Activated CD4-positive, alpha-beta T cell treated with anti-CD3 and anti-CD28 coated beads, Interleukin-2, amount 10 ng/mL, durations not matched to agents 7 days and 5 days (primary cell): ENCODE results near the gene ZBTB7C. TPM values are rescaled to one million over a fixed set of nuclear protein-coding genes. Genes with fewer than 3 reads are reported as not detected.
A peak's percentile ranks its signal among the peaks of the same experiment; 100 is the strongest.

Source experiments
- CTCF ChIA-PET: fragments of 350-600 bp; sonication (Branson Sonifier 250); formaldehyde crosslinking; loops from one replicate; lab custom pipeline; 2021; ENCODE audit warnings: antibody characterized with exemption; lab: Charles Lee
- POLR2A ChIA-PET: fragments of 350-600 bp; sonication (Branson Sonifier 250); formaldehyde crosslinking; loops from one replicate; lab custom pipeline; 2021; ENCODE audit warnings: antibody characterized with exemption; lab: Charles Lee
- DNase-seq: peaks from one replicate; pipeline ENCODE4 v3.0.0-alpha.2; 2020
- H3K27ac Mint-ChIP-seq: one replicate; pipeline ENCODE4 v1.8.0; 2021; ENCODE audit warnings: mild to moderate bottlenecking, moderate library complexity, mixed read lengths
- H3K27me3 Mint-ChIP-seq: one replicate; pipeline ENCODE4 v1.8.0; 2021; ENCODE audit warnings: mixed read lengths
- H3K36me3 Mint-ChIP-seq: one replicate; pipeline ENCODE4 v1.8.0; 2021; ENCODE audit warnings: low read depth, mixed read lengths
- H3K4me1 Mint-ChIP-seq: one replicate; pipeline ENCODE4 v1.8.0; 2021; ENCODE audit warnings: mixed read lengths
- H3K4me3 Mint-ChIP-seq: one replicate; pipeline ENCODE4 v1.8.0; 2021; ENCODE audit warnings: mild to moderate bottlenecking, moderate library complexity, mixed read lengths
- H3K9me3 Mint-ChIP-seq: one replicate; pipeline ENCODE4 v1.8.0; 2021; ENCODE audit warnings: mixed read lengths
- total RNA-seq, 2 experiments: library from RNA; stranded (reverse); gene quantifications; one replicate each; pipeline ENCODE4 v1.2.3, GENCODE V29; 2021

The ZBTB7C gene
- total RNA-seq, 2 experiments from 2014 or later: 0.10 to 0.15 TPM

DNA sequence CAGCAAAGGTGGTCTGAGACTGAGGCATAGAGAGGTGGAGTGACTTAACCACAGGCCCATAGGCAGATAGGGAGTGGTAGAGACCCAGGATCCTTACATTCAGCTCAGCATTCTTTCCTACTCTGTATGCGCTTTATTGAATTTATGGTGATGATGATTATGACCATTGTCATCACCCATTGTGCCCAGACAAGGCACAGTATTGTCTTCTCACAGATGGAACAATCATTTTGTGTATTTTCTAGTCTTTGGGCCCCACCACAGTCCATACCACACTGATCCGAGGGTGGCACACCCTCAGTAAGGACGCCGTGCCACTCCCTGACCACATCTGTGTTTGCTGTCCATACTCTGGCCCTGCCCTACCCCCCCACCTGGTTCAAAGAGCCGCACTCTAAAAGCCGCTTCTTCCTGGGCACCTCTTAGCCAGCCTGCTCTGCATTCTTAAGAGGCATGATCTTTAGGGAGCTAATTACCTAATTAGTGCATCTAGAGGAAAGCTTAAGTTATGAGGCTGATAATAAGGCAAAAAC lies 299.2 kb downstream of the ZBTB7C start:
- ChIA-PET POLR2A (no interaction called here), CTCF (no interaction called here)
- peaks cover 21% of the 10 kb centered on the region for H3K27me3 Mint-ChIP-seq
- no peak overlapping the region for H3K4me3 Mint-ChIP-seq
- no peak for DNase-seq
- no peaks in the 10 kb centered on the region for H3K36me3 Mint-ChIP-seq
- no peak overlapping the region for H3K27ac Mint-ChIP-seq
- H3K4me1 Mint-ChIP-seq: peaks cover 4% of the 10 kb centered on the region
- H3K9me3 Mint-ChIP-seq: no peaks in the 10 kb centered on the region

DNA sequence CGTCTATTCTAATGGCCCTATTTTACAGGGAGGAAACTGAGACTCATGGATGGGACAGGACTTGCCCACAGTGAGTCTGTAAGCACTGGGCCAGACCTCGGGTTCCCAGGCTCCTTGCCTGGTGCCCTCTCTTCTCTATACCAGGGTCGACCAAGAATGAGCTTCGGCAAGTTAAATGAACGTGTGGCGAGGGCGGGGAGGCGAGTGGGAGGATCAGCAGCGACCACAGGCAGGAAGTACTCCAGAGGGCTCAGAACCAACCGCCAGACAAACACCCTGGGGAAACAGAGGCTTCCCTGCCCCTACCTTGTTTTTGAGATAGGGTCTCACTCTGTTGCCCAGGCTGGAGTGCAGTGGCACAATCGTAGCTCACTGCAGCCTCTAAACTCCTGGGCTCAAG lies 301.0 kb downstream of the ZBTB7C start:
- DNase-seq: no peak
- H3K27ac Mint-ChIP-seq: no peak overlapping the region
- POLR2A ChIA-PET: no interaction called here
- no peaks in the 10 kb centered on the region for H3K36me3 Mint-ChIP-seq
- H3K4me1 Mint-ChIP-seq: peaks cover 4% of the 10 kb centered on the region
- H3K9me3 Mint-ChIP-seq: no peaks in the 10 kb centered on the region
- no peak overlapping the region for H3K4me3 Mint-ChIP-seq
- CTCF ChIA-PET: interaction anchor here (0.6 kb wide), 1 partner anchor 13 kb away, joined by 5 read pairs; no protein-coding TSS in a partner anchor
- peaks cover 31% of the 10 kb centered on the region for H3K27me3 Mint-ChIP-seq

DNA sequence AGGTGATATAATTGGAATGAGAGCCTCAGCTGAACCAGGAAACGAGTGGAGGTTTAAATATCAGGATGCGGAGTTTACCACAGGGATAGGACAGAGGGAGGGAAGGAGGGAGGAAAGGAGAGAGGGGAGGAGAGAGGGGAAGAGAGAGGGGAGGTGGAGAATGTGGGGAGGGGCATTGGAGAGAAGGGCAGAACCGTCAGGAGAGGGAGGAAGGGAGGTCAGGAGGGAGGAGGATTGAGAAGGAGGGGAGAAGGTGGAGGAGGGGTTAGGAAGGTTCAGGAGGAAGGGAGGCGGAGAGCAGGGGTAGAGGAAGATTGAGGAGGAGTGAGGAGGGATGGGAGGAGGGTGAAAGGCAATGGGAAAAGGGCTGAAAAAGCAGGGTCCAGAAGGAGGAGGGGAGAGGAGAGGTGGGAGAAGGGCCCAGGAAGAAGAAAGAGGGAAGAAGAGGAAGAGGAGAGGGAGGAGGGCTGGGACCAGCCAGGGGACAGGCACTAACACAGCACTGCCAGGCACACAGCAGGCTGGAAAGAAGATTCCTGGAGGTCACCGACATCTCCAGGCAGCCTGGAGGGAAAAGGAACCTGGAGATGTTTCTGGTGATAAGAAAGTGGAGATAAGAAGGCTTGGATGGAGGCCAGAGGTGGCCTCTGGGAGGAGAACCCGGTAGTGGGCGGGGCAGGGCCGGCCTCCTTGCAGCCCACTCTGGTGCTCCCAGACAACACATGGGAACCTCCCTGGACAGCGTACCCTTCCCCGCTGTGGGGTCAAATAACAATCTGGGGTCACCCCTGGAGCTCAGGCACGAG lies 302.0 kb downstream of the ZBTB7C start:
- no peak for DNase-seq
- Mint-ChIP-seq H3K27ac (no peak overlapping the region), H3K27me3 (peaks cover 35% of the 10 kb centered on the region), H3K4me3 (no peak overlapping the region), H3K4me1 (peaks cover 4% of the 10 kb centered on the region), H3K9me3 (no peaks in the 10 kb centered on the region), H3K36me3 (no peaks in the 10 kb centered on the region)
- ChIA-PET POLR2A (no interaction called here), CTCF (interaction anchor here (0.6 kb wide), 1 partner anchor 12 kb away, joined by 5 read pairs; no protein-coding TSS in a partner anchor)

DNA sequence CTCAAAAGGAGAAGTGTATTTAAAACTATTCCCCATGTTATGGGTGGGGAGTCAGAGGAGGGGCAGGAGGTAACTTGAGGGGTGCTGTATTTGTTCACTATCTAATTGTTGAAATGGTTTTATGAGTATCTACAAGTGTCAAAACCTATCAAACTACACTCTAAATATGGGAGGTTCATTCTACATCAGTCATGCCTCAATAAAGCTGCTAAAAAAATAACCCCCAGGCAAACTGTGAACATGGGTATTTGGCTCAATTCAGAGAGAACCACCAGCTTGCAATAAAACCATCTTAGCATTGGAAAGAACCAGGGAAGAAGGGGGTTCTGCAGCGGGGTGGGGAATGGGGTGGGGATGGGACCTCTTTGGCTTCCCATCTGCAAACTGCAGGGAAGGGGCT lies 302.7 kb downstream of the ZBTB7C start:
- peaks cover 36% of the 10 kb centered on the region for H3K27me3 Mint-ChIP-seq
- peaks cover 4% of the 10 kb centered on the region for H3K4me1 Mint-ChIP-seq
- CTCF ChIA-PET: no interaction called here
- no peaks in the 10 kb centered on the region for H3K9me3 Mint-ChIP-seq
- no peak for DNase-seq
- no peaks in the 10 kb centered on the region for H3K36me3 Mint-ChIP-seq
- POLR2A ChIA-PET: interaction anchor here (0.6 kb wide), 1 partner anchor 958 kb away, joined by 3 read pairs; no protein-coding TSS in a partner anchor
- H3K27ac Mint-ChIP-seq: no peak overlapping the region
- no peak overlapping the region for H3K4me3 Mint-ChIP-seq

DNA sequence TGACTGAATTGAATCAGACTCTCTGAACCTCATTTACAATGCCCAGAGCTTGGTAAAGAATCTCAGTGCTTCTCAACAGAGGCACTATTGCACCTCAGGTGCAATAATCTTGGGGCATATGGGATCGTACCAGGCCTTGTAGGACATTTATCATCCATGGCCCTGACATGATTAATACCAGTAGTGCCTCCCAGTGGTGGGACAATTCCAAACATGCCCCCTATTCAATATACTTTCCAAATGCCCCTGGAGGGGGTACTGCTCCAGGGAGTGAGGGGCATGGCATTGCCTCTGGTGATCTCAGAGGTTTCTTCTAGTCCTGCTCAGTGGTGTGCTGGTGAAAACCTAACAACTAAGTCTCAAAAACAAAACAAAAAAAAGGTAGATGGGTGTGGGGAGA lies 303.9 kb downstream of the ZBTB7C start:
- Mint-ChIP-seq H3K27me3 (peaks cover 38% of the 10 kb centered on the region), H3K4me3 (no peak overlapping the region), H3K4me1 (peaks cover 4% of the 10 kb centered on the region), H3K27ac (no peak overlapping the region), H3K36me3 (no peaks in the 10 kb centered on the region), H3K9me3 (no peaks in the 10 kb centered on the region)
- POLR2A ChIA-PET: no interaction called here
- DNase-seq: no peak
- CTCF ChIA-PET: no interaction called here

DNA sequence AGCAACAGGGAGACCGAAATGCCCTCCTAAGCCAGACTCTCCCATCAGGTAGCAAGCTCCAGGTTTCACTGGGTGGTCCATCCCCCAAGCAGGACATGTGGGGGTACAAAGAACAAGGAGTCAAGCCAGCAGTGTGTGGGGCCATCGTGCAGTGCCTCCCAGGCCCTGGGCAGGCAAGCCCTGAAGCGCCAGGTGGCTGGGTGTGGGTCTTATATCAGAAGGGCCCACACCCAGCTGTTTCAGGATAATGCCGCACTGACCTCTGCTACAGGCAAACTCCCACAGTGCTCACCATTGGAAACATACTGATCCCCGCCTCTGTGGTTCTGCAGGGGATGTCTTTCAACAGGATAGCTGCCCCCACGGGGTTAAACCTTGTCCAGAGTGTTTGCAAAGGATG lies 304.5 kb downstream of the ZBTB7C start:
- Mint-ChIP-seq H3K27ac (no peak overlapping the region), H3K36me3 (no peaks in the 10 kb centered on the region), H3K4me1 (peaks cover 4% of the 10 kb centered on the region), H3K27me3 (peaks cover 37% of the 10 kb centered on the region), H3K4me3 (no peak overlapping the region), H3K9me3 (no peaks in the 10 kb centered on the region)
- ChIA-PET CTCF (no interaction called here), POLR2A (no interaction called here)
- no peak for DNase-seq

DNA sequence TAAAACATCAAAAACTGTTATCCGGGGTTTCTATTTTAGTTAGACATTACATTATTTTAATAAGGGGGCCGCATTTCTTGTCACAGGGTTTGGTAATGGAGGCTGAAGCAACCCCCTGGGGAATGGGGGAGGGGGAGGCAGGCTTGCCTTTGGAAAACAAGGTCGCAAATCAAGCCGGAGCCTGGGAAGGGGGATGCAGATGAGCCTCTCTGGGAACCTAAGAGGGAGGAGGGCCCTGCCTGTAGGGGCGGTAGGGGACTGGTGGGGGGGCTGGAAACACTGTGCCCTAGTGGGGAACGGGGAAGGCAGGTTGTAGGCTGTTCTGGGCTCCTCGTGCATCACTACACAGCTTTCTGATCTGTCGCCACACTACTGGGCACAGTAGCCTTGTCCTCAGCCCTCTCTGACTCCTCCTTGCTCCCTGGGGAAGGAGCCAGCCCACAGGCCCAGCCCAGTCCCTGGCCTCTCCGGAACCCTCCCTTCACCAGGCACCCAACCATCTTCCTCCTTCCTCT lies 308.5 kb downstream of the ZBTB7C start:
- Mint-ChIP-seq H3K4me1 (no peaks in the 10 kb centered on the region), H3K9me3 (no peaks in the 10 kb centered on the region), H3K36me3 (no peaks in the 10 kb centered on the region), H3K27me3 (peaks cover 24% of the 10 kb centered on the region), H3K27ac (peak overlapping the region; percentile 23), H3K4me3 (no peak overlapping the region)
- ChIA-PET CTCF (no interaction called here), POLR2A (no interaction called here)
- no peak for DNase-seq

DNA sequence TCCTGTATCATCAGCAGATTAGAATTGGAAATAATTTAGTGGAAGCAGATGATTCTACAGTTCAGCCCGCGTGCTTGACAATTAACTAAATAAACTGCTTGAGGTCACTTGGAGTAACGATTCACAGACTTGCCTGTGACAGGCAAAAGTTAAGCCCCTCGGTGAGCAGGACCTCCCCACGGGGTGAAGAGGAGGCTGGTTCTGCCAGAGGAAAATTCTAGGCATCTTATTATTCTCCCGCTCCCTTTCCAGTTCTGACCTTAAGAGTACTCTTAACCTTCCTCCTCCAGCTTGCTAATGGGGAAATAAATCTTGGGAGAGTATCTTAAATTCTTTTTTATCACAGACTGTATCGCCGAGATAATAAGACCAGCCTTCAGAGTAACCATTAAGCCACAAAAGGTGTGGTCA lies 309.0 kb downstream of the ZBTB7C start:
- H3K4me3 Mint-ChIP-seq: no peak overlapping the region
- POLR2A ChIA-PET: no interaction called here
- no peak overlapping the region for H3K27ac Mint-ChIP-seq
- peaks cover 23% of the 10 kb centered on the region for H3K27me3 Mint-ChIP-seq
- CTCF ChIA-PET: no interaction called here
- DNase-seq: no peak
- no peaks in the 10 kb centered on the region for H3K36me3 Mint-ChIP-seq
- no peaks in the 10 kb centered on the region for H3K4me1 Mint-ChIP-seq
- no peaks in the 10 kb centered on the region for H3K9me3 Mint-ChIP-seq

DNA sequence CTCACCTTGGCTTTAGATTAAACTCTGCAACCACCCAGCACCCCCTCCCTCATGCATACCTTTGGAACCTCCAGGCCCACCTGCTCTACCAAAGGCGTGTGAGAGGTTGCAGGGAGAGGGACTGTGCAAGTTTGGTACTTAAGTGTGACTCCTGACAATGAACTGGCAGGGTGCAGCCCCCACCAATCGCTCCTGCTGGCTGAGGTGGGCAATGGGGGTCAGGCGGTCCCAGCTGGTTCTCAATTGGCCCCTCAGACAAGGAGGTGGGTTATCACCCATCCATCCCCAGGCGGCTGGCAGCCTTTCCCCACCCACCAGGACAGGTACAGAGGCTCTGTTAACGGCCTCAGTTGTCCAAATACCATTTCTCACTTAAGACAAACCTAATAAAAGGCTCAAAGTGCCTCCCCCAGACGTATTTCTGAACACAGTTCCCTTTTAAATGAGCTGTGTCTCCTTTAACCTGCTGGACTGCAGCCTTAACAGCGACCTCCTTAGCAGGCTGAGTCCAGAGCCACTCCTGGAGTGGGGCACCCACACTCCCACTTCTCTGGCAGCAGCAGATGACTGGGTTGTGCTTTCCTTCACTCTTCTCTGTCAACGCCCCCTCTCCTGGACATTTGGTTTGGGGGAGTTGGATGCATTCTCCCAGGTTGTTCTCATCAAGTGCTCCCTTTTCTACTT lies 309.6 kb downstream of the ZBTB7C start:
- DNase-seq: no peak
- no peaks in the 10 kb centered on the region for H3K36me3 Mint-ChIP-seq
- no peaks in the 10 kb centered on the region for H3K4me1 Mint-ChIP-seq
- peaks cover 23% of the 10 kb centered on the region for H3K27me3 Mint-ChIP-seq
- H3K4me3 Mint-ChIP-seq: no peak overlapping the region
- no peak overlapping the region for H3K27ac Mint-ChIP-seq
- POLR2A ChIA-PET: no interaction called here
- no peaks in the 10 kb centered on the region for H3K9me3 Mint-ChIP-seq
- CTCF ChIA-PET: no interaction called here

DNA sequence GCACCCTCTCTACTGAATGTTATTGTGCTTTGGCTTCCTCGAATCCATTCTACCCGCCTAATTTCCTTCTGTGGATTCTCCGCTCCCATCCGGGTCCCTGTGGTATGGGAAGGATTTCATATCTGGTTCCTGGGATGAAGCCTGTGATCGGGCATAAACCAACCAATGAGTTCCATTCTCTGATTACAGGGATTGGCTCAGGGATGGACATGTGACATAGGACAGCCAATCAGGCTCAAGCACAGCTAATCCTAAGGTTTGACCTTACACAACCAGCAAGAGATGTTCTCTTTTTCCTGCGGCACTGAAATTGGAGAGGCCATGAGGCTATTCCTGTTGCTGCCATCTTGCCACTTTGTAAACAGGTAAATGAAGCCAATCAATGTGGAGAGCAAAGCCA lies 310.6 kb downstream of the ZBTB7C start:
- ChIA-PET CTCF (no interaction called here), POLR2A (no interaction called here)
- no peak for DNase-seq
- H3K27ac Mint-ChIP-seq: no peak overlapping the region
- no peaks in the 10 kb centered on the region for H3K9me3 Mint-ChIP-seq
- peaks cover 19% of the 10 kb centered on the region for H3K27me3 Mint-ChIP-seq
- no peaks in the 10 kb centered on the region for H3K4me1 Mint-ChIP-seq
- no peaks in the 10 kb centered on the region for H3K36me3 Mint-ChIP-seq
- no peak overlapping the region for H3K4me3 Mint-ChIP-seq

DNA sequence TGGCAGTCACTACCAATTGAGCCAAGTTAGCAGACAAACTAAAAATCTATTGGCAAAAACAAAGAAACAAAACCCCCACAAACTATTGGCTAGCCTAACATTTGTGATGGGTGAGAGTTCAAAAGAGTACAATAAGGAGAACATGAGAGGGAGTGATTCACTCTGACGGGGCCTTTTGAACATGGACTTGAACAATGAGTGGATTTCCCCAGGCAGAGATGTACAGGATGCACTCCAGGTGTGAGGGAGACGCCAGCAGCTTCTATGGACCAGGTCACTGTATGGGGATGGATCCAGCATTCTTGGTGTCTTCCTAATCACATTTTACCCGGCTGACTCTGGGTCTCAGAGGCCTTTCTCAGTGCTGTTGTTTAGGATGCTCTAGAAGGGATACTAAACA lies 311.2 kb downstream of the ZBTB7C start:
- no peak for DNase-seq
- Mint-ChIP-seq H3K4me3 (no peak overlapping the region), H3K27ac (no peak overlapping the region), H3K4me1 (no peaks in the 10 kb centered on the region), H3K9me3 (no peaks in the 10 kb centered on the region), H3K36me3 (no peaks in the 10 kb centered on the region), H3K27me3 (peaks cover 14% of the 10 kb centered on the region)
- ChIA-PET CTCF (interaction anchor here (0.5 to 1.2 kb wide), 2 partner anchors 53 to 413 kb away, joined by 3 read pairs; no protein-coding TSS in a partner anchor), POLR2A (no interaction called here)

DNA sequence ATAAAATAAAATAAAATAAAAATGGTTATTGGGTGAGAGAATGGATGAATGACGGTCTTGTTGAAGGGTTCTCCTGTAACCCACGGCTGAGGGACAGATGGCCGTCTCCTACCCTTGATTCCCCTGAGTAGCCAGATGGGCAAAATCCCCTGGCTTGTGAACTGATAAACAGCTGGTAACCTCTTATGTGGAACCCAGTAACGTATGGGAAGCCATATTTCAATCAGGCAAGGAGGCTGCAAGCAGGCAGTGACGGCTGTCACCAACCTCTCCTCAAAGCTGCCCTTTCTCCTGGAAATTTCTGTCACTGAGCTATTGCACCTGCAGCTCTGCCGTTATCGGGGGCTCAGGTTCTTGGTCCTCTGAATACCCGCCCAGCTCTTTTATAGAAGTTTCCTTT lies 313.5 kb downstream of the ZBTB7C start:
- no peak overlapping the region for H3K4me3 Mint-ChIP-seq
- H3K9me3 Mint-ChIP-seq: no peaks in the 10 kb centered on the region
- no peak for DNase-seq
- no peaks in the 10 kb centered on the region for H3K4me1 Mint-ChIP-seq
- H3K36me3 Mint-ChIP-seq: no peaks in the 10 kb centered on the region
- CTCF ChIA-PET: interaction anchor here (1.0 kb wide), 1 partner anchor 12 kb away, joined by 5 read pairs; no protein-coding TSS in a partner anchor
- peaks cover 5% of the 10 kb centered on the region for H3K27me3 Mint-ChIP-seq
- no peak overlapping the region for H3K27ac Mint-ChIP-seq
- POLR2A ChIA-PET: no interaction called here

DNA sequence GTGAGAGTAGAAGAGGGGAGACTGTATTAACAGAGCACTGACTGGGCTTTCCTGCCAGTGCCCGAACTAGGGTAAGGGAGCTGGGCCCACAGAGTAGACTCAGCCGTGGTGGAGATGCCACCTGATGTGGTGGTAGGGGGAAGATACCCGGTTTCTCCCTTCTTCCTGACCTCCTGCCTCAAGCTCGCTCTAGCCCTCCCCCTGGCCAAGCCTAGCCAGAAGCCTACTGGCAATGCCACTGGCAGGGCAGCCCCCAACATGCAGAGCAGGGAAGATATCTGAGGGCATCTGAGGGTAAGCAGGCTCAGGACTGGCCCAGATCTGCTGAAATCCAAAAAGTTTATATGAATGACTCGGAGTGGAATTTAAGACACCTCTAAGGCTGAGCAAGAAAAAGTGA lies 316.1 kb downstream of the ZBTB7C start:
- Mint-ChIP-seq H3K27me3 (peaks cover 3% of the 10 kb centered on the region), H3K9me3 (no peaks in the 10 kb centered on the region), H3K27ac (no peak overlapping the region), H3K36me3 (no peaks in the 10 kb centered on the region), H3K4me1 (no peaks in the 10 kb centered on the region), H3K4me3 (no peak overlapping the region)
- POLR2A ChIA-PET: no interaction called here
- CTCF ChIA-PET: no interaction called here
- DNase-seq: no peak
